Activated CD4-positive, alpha-beta T cell treated with anti-CD3 and anti-CD28 coated beads, Interleukin-2, amount 50 U/mL, for 16 hours (primary cell): ENCODE data around the gene SFI1.

Source experiments
- DNase-seq: peaks from one replicate; pipeline ENCODE4 v3.0.0-alpha.2; 2020

Gene SFI1

DNA sequence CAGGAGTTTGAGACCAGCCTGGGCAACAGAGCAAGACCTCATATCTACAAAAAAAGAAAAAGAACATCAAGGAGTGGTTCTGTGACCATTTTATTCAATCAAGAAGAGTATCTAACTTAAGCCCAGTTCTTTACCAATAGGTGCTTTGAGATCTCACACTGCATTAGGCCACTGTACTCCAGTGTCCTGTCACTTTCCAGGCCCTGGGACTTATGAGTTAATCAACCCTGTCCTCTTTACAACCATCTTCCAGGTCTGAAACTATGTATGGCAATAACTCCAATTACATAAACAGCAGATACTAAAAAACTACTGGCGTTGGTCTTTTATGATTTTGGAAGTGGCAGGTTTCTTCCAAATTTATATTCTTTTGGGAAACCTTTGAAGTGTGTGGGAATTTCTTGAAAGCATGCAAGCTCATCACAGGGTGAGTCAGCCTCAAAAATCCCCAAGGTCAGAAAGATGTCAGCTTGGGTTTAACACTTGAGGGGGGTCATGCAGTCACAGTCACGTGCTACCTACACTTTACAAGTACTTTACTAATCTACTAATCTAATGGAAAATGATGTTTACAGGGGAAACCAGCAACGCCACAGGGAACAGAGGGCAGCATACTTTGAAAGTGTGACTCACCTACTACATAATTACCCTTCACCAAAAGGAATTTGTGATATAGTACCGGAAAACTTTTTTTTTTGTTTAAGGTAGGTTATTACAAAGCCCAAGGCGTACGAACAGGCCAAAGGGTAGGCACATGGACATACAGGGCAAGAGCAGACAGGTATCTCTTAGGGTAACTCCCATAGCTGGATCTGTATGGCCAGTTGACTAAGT lies 150.1 kb downstream of the SFI1 start:
- DNase-seq: peak; percentile 69

DNA sequence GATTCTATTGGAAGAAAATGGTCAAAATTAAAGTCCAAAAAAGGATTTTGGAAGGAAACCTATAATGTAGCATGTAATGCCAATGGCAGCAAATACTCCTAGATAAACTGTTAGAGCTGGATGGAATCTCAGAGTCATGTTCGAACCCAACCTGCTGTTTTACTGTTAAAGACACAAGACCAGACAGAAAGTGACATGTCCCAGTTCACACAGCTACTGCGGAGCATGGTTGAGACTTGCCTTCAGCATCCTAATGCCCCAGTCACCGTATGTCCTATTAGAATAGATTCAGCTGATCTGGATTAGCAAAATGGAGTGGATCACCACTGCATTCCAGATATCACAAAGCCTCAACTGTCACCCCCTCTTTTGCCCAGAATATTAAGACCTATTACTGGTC lies 150.7 kb downstream of the SFI1 start:
- DNase-seq: no peak

DNA sequence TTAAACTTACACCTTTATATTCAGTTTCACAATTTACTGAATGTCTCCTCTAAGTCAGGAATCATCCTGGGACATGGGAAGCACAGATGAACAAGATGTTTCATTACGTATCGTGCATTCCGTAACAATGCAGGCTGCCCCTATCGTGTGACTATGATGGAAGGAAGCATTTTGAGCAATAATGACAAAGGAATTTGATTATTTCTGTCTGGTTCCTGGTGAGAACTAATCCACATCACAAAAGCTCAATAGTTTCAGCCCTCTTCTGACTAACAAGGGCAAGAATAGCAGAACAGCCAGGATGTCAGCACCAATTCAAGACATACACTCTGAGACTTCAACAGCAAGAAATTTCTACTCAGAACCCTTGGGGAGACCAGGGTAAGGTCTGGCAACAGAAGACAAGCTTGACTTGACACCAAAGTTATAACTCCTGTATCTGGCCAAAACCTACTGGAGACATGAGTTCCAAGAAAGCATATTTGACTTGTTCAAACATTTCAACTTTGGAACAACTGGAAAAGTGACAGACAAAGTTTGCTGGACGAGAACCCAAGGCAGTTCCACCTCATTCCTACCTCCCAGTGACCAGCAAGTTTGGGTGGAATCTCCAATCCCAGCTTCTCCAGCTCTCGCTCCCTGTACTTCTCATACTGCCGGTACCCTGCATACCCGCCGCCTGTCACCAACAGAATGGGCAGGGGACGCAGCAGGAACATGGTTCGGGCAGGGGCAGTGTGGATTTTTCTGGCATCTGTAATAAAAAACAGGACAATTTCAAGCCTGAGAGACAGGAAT lies 151.4 kb downstream of the SFI1 start:
- DNase-seq: no peak

DNA sequence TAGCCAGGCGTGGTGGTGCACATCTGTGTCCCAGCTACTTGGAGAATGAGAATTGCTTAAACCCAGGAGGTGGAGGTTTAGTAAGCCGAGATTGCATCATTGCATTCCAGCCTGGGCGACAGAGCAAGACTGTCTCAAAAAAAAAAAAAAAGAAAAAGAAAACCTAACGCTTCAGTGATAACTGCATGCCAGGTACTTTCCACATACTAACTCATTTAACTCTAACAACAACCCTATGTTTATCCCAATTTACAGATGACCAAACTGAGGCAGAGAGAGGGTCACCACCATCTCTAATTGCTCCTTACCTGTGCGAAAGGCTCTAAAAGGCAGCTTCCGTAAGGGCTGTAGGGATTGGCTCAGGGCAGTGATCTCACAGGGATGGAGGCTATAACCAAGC lies 154.1 kb downstream of the SFI1 start:
- no peak for DNase-seq

DNA sequence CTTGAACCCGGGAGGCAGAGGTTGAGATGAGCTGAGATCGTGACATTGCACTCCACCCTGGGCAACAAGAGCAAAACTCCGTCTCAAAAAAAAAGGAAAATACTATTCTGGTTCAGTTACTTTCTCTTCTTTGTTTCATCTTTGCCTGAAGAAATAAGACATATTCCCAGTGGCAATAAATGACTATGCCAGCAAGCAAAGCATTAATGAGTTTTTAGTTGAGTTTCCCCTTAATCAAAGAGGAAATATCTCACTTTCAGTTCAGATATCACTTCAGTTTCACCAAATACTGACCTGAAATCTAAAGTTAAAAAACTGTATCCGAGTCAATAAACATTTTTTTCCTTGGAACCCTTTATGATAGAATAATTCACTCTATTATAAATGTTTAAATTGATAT lies 155.3 kb downstream of the SFI1 start:
- no peak for DNase-seq

DNA sequence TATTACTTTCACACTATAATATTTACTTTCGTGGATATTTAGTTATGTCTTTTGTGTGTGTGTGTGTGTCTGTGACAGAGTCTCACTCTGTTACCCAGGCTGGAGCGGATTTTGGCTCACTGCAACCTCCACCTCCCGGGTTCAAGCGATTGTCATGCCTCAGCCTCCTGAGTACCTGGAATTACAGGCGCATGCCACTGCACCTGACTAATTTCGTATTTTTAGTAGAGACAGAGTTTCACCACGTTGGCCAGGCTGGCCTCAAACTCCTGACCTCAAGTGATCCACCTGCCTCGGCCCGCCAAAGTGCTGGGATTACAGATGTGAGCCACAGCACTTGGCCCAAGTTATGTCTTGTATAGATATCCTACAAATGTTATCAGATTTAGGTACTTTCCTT lies 155.8 kb downstream of the SFI1 start:
- DNase-seq: no peak

DNA sequence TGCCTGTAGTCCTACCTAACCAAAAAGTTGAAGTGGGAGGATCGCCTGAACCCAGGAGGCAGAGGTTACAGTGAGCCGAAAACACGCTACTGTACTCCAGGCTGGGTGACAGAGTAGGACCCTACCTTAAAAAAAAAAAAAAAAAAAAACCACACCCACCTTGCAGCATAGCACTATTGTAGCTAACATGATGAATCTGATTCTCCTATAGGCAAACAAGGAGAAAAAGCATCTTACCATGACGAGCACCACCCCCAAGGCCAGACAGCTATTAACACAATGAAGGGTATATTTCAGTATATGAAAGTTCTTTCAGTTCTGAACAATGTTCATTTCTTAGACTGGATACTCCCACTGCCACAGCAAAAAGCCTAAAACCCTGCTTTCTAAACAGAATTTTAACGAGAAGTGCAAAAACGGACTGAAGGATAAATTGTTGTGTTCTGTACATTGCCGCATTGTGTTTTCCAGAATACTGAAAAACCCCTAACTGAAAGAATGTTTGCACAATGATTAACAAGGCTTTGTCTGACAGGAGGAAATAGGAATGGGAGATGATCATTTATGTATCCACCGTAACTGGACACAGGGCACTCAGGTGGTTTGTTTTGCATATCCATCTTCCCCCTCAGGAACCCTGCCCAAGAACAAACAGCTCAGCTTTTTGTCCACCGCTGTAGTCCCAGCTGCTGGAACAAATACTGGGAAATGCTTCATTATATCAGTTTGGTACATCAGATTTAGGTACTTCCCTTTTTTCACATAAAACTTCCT lies 156.8 kb downstream of the SFI1 start:
- DNase-seq: no peak

DNA sequence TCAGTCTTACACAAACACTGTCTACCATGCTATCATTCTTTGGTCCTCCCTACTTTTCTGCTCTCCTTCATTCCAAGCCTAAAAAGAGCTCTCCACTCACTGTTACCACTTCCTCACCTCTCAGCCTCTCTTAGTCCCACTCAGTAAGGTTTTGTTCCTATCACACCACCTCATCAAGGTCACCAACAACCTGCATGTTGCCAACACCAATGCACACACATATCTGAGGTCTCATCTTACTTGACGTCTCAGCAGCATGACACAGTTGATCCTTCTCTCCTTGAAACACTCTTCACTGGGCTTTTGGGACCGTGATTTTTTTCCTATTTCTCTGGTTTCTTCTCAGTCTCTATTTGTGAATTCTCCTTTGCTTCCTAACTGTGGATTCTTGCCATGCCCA lies 157.6 kb downstream of the SFI1 start:
- DNase-seq: no peak

DNA sequence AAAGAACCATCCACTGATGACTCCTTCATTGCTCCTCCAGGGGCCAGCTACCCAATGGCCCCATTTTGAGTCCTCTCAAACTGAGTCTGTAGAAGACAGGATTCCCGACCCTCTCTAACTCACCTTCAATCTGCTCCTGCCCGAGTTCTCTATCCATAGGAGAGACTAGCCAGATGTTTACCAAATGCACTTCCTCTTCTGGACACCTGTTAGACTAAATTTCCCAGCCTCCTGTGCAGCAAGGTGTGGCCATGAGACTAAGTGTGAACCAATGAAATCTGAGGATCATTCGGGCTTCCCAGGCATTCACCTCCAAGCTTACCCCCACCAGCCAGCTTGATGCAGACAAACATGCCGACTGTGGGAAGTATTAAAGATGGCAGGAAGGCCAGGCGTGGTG lies 158.1 kb downstream of the SFI1 start:
- DNase-seq: no peak

DNA sequence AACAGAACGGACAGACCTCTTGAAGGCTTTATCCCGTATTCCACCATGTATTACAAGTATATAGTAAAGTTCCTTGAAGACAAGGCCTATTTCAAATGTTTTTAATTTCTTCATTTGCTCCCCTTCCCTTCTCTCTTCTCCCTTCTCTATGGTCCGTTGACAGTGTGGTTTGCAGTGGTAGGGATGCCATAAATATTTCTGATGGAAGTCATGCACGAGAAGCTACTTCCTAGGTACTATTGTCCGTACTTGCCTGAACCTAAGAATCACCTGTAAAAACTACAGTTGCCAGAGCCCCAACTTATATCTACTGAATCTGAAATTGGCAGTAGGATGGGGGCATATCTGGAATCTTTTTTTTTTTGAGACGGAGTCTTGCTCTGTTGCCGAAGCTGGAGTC lies 162.9 kb downstream of the SFI1 start:
- no peak for DNase-seq

DNA sequence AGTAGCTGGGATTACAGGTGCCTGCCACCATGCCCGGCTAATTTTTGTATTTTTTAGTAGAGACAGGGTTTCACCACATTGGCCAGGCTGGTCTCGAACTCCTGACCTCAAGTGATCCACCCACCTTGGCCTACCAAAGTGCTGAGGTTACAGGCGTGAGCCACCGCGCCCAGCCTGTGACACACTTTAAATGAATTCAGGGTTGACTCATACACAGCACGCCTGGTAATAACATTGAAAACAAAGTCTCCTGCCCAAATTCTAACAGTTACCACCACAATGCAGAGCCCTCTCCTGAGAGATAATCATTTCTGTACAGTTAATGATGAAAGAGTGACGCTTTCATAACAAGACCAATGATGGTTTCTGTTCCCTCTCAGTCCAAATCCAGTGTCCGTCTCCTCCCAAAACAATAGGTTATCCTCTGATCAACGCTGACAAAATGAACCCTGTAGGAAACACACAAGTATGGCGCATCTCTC lies 164.6 kb downstream of the SFI1 start:
- peak; percentile 81 for DNase-seq

DNA sequence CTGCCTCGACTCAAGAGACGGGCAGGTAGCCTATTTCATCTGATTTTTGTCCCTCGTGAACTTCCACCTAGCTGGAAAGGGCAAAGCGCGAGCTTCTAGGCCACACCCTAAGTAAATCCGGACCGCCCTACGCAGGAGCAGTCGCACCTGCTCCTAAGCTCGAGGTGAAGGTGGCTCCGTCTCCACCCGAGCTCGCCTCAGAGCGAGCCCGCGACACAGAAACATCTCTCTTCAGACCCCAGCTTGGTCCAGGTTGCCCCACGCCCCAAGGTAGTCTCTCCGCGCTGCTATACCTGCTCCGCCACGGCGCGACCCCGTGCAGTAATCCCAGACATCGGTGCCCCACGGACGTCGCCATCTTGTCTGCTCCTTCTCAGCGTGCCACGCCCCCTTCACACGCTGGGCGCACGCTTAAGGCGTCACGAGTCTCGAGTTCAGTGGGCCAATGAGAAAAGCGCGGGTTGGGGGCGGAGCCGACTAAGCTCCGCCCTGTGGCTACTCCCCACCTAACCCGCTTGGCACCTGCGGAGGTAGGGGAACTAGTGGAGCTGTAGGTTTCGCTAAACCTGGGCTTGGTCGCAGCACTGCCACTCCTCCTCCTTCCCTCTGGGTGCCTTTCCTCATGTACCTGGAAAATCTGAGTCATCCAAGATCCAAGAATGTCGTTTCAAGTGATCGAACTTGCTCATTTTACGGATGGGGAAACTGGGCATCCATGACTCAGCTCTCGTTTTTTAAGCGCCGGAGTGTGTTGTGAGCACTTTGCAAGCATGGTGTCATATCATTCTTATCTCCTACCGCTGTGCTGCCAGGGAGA lies 165.7 kb downstream of the SFI1 start, which contains the start of gene PISD:
PISD (minus strand) TSS at position 365 of the 817 bp plus-strand sequence; CDS start at position 358, 7 bp downstream.
- peak; percentile 97 for DNase-seq

DNA sequence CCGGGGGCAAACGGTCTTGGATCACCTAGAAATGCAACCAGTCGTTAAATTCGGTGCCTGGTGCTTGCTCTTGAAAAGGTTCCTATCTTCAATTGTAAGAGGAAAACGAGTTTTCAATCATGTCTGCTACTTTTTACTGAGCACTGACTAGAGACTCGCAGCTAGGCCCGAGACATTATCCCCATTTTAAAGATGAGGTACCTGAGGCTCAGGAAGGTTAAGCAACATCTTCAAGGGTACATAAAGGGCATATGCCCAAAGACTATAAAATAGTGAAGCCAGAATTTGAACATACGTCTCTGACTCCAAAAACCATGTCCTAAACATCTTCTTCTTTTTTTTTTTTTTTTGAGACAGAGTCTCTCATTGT lies 166.3 kb downstream of the SFI1 start:
- DNase-seq: no peak
